NCI-H1092 treated with DMSO at 0.1 percent for 48 hours (cell line): ENCODE results near the gene RABAC1.
"Not testable (repeated sequence)": the region's sequence is repeated elsewhere in the genome, so short reads cannot be mapped to it uniquely, and the experiment has no call there.

Source experiments
- DNase-seq: peaks from one replicate; lab custom pipeline; 2025; lab: John Stamatoyannopoulos, UW

Gene RABAC1

DNA sequence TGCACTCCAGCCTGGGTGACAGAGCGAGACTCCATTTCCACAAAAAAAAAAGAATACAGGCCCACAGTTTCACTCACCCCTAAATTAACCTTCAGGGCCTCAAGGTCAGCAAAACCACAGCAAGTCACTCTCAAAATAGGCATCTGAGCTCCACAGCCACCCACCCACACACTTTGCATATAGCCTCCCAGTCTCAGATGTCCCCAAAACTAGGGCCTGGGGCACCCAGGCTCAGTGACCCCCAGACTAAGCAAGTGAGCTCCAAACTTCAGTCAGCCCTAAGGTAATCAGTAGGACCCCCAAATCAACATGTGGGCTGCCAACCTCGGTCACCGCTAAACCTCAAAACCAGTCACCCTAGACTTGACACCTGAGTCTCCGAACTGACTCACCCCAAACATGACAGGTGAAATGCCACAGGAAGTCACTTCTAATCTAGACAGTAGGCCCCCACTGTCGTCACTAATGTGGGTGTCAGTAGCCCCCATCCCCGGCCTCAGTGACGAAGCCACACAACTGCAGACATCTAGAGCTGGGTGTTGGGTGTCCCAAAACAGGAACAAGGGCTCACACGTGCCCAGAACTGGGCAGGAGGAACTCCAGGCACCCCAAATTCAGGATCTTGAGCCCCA, 13.9 kb downstream of the RABAC1 start:
- DNase-seq = no peak

DNA sequence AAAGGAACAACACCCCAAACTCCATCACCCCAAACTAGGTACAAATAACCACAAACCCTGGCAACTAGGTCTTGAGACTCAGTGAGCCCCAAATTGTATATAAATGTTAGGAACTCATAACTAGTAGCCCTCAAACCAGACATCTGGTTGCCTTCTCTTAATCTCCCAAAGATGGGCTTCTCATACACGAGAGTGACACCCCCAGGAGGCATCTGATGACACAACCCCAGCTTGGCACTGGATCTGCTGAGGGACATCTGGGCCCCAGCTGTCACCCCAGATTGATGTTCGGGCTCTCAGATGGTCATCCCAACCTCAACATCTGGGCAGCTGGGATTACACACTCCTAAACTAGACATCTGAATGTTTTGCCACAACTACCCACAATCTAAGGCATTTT, 14.8 kb downstream of the RABAC1 start:
- DNase-seq = no peak

DNA sequence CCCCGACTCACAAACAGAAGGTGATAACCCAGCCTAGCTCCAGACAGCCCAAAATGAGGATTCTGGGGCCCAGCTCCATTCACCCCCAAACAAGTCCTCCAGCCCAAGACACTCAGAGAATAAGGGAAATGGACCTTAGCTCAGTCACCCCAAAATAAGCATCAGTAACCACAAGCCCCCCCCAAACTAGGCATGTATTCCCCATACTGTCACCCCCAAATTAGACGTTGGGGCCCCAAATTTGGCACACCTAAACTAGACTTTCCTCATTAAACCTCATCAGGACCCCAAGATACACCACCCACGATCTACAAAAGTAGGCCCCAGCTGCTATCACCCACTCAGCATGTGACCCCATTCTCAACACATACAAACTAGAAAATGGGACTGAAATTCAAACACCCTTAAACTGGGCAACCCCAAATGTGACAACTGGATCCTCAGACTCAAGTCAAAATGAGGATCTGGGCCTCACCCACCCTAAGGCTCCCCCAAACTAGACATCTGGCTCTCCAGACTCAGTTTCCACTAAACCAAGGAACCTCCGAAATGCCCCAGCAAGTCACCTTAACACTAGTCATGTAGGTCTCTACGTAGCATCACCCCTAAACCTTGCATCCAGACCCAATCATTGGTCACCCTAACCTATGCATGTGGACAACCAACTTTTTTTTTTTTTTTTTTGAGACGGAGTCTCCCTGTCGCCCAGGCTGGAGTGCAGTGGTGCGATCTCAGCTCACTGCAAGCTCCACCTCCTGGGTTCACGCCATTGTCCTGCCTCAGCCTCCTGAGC, 17.5 kb downstream of the RABAC1 start:
- no peak for DNase-seq

DNA sequence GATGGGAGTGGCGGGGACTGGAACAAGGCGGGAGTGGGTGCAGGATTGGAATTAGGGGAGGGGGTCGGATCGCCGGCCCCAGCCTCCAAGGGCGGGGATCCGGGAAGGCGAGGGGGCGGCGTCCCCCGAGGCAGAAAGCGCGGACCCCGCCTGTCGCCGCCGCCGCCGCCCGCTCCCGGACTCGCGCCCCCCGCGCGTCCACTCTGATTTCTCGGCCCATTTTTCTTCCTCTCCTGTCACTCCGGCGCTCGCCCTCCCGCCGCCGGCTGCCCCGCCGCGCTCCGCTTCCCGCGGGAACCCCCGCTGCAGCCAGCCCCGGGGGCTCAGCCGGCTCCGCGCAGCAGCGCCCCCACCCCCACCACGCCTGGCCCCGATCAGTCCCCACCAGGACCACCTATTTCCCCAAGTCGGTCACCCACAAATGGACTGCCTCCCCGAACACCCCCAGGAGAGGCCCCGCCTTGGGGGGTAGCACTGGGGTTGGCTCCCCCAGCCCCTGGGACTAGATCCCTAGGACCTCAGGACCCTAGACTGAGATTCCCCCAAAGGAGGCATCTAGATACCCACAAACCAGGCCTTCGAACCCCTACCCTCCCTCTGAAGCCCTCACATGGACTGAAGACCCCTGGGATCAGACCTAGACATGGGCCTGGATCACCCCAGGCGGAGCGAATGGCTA, 18.3 kb downstream of the RABAC1 start:
- no peak for DNase-seq

DNA sequence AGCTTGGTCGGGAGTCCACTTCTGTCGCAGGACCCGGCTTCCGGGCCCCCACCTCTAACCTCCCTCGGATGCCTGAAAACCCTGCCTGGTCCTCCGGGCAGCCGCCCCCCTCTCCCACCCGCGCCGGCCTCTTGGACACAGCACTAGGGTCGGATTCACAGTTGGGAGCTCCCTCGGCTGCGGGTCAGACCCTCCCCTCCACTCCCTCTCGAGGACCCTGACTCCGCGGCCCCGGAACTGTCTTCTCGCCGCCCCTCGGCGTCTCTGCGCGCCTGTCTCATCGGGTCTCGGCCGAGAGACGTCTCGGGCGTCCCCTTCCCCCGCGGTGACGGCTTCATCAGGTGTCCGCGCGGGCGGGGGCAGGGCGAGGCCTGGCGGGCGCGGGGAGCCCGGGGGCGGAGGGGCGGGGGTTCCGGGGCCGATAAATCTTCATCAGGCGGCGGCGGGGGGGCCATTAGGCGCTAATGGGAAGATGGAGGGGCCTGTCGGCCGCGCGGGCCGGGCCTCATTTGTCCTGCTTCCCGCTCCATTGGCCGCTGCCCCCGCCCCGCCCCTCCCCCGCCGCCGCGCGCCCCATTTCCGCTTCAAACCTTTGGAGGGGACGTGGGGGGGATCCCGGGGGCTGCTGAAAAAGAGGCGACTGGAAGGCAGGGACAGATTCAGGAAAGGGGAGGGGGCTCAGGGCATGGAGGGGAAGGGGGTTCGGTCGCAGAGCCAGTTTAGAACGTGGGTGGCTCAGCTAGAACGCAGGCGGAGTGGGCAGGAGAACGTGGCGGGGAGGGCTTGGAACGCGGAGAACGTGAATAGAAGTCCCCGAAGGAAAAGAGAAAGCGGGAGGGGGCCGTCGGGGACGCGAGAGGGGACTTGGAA, 19.0 kb downstream of the RABAC1 start:
- no peak for DNase-seq

DNA sequence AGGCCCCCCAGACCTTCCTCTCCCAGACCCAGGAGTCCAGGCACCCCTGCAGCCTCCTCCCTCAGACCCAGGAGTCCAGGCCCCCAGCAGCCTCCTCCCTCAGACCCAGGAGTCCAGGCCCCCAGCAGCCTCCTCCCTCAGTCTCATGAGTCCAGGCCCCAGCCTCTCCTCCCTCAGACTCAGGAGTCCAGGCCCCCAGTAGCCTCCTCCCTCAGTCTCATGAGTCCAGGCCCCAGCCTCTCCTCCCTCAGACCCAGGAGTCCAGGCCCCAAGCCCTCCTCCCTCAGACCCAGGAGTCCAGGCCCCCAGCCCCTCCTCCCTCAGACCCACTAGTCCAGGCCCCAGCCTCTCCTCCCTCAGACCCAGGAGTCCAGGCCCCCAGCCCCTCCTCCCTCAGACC, 19.9 kb downstream of the RABAC1 start:
- not testable (repeated sequence) for DNase-seq

DNA sequence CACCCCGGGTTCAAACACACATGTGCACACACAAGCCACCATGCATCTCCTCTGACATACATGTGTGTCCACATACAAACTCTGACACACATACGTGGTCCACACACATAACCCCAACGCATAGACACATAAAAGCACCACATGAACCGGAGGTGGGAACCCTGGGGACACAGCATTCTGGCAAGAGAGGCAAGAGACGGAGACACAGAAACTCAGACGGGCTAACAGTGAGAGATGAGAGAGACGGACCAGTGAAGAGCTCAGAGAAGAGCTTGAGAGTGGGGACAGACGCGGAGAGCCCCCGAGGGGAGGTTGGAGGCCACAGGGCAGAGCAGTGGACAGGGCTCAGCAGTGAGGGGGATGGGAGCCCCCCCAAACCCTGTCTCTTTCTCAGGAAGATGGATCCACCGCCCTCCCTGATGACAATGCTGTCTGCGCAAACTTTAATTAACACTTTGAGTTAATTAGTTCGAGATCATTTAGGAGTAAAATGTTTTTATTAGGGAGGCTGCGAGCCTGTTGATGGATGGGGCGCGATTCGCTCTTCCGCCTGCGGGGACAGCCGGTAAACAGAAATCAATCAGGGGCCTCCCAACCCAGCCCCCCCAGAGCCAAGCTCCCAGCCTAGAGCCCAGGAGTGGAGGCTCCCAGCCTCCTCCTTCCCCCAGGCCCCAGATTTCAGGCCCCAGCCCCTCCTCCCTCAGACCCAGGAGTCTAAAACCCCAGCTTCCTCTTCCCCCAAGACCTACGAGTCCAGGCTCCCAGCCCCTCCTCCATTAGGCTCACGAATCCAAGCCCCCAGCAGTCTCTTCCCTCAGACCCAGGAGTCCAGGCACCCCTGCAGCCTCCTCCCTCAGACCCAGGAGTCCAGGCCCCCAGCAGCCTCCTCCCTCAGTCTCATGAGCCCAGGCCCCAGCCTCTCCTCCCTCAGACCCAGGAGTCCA, 21.3 kb downstream of the RABAC1 start:
- DNase-seq = no peak

DNA sequence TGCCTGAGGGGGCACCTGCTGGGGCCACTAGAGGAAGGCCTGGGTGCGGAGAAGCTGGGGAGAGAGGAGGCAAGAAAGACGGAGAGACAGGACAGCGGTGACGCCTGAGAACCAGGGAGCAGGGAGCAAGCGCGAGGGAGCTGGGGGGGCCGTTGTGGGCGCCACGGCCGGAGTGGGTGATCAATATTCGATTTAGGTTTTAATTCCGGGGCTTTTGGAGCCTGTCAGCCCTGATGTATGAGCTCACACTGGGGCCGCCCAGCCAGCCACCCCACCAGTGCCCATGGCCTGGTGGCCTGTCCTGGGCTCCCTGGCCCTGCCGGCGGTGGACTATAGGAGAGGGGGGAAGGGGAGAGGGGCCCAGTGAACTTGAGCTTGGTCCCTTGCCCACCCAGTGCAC, 22.2 kb downstream of the RABAC1 start:
- no peak for DNase-seq

DNA sequence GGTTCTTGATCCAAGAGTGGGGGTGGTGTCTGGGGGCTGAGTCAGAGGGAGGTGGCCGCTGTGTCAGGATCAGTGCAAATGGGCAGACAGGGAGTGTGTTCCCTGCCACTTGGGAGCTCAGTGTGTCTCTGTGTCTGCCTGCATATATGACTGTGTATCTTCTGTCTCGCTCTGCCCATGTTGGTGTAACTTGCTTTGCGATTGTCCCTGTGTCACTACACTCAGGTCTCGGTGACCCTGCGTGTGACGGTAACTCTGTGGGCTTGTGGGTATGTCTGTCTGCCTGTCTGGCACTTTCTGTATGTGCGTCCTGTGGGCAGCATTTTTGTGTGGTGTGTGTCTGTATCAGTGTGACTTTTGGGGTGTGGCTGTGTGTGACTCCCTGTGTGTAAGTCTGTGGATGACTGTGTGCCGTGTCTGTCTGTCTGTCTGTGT, 22.7 kb downstream of the RABAC1 start:
- no peak for DNase-seq

DNA sequence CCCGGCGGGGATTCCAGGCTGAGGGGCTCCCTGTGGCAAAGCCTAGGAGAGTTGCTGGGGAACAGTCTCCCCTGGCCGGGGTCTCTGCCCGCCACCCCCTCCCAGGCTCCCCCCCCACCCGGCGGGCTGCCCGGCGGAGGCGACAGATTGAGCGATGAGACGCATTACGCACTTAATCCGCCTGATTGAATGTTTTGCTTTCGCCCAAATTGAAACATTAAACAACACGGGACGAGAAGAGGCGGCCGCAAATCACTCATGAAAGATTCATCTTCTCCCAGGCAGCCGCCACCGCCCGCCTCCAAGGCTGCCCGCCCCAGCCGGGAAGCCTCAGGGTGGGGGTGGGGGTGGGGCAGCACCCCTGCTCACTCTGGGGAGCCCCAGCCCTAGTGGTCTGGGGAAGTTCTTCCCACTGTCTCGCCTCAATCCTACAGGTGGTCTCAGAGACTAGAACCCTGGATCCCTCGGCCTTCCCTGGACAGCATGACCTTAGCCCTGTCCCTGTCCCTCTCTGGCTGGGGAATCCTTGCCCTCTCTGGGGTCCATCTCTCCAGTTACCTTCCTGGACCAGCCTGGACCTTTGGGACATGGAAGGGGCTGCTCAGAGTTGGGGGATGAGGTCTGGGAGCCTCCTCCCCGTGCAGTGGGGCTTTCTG, 23.2 kb downstream of the RABAC1 start:
- no peak for DNase-seq

DNA sequence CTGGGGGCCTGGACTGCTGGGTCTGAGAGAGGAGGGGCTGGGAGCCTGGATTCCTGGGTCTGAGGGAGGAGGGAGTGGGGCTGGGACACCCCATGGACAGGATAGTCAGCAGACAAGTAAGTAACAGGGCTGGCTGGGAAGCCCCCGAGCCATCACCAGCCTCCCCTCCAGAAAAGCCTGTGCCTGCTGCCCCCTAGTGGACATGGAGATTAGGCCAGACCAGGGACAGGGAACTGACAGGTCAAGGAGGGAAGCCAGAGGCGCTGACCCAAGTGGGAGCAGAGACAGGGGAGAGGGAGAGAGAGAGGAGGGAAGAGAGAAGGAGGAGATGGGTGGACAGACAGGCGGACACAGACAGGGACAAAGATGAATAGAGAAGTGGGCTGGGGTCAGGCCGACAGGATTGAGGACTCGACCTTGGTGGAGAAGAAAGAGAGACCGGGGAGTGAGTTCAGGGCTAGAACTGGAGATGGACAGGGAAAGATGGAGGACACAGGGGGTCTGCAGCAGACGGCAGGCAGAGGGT, 24.2 kb downstream of the RABAC1 start:
- DNase-seq = peak; percentile 40

DNA sequence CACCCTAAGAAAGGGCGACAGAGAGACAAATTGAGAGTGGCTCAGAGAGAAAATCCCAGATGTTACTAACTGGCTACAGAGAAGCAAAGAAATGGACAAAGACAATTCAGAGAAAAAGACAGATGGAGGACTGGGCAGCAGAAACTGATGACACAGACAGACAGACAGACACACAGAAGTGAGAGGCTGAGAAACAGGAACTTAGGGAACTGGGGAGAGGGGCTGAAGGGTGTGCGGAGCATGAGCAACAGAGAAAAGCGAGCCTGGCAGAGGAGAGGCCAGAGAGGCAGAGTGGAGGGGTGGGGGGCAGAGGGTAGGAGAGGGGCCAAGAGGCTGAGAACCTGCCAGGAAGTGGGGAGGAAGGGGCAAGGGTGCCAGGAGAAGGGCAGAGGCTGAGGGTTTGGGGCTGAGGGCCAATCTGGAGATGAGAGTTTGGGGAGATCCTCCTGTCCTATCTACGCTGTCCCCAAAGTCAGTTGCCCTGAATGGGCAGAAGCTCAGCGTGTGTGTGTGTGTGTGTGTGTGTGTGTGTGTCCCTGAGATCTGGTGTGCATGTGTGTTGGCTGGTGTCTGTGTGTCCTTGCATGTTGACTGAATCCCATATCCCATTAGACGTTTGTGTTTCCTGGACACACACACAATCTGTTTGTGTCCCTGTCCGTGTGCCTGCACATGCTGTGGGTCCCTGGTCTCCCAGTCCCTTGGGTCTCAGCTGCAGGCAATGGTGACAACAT, 25.3 kb downstream of the RABAC1 start:
- DNase-seq = no peak

DNA sequence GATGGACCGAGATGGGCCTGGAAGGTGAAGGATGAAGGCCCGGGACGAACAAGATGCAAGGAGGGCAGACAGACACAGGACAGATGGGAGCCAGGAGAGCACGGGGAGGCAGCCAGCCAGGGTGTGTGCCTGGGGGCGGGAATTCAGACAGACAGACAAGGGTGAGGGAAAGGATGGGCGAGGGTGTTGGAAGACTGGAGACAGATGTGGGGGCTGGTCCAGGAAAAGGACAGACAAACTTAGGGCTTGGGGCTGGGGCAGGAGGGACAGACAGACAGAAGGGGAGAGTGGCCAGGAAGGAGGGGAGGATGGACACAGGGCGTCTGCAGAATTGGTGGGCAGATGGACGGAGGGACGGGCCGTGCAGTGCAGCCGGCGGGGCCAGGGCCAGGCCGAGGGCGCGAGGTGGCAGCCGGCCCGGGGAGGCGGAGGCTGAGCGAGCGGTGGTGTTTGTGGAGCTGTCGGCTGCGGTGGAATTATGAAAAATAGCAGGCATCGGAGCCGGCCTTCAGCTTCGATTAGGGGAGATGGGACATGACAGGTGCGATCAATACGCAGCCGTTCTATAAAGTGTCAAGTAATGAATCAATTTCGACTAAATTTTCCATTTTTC, 26.3 kb downstream of the RABAC1 start:
- no peak for DNase-seq

DNA sequence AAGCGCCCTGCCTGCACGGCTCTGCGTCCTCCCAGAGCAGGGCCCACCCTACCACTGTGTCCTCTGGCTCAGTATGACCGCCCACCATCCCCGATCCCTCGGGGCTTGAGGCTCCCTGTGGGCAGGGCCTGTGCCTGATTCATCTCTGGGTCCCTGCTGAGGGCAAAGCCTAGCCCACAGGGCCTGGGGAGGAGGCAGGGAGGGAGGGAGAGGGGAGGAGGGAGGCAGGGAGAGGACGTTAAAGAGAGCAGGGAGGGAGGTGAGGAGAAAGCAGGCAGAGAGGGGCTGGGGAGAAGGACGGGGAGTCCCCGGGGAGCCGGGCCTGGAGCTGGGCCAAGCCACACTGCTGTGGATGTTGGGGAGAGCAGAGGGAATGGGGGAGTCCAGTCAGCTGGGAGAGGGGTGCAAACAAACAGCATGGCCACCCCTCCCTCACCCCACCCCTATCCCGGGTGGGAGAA, 26.8 kb downstream of the RABAC1 start:
- DNase-seq = no peak

DNA sequence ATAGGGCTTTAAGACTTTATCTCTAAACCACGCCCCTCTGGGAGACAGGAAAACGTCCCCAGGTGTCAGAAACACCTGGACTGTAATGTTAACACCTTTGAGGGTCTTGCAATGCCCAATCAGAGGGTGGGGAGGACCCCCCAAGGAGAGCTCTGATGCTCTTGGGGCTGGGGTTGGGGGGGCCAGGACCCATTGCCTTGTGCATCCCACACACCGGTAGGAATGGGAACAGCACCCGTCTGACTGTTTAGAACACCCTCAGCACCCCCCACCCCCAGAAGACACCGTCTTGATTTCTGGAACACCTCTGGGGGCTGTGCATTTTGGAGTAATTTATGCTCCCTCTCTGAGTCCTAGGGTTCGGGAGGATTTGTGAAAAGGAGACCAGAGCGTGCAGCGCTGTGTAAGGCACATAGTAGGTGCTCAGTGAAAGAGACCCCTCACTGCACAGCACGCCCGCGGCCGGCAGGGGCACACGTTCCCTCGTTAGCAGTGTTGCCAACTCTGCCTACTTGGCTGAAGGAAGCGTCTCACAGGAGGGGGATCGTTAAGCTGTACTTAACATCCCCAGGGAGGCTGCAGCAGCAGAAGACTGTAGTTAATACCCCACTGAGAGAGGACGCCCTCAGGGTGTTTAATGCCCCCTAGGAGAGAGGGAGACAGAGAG, 28.1 kb downstream of the RABAC1 start:
- no peak for DNase-seq

DNA sequence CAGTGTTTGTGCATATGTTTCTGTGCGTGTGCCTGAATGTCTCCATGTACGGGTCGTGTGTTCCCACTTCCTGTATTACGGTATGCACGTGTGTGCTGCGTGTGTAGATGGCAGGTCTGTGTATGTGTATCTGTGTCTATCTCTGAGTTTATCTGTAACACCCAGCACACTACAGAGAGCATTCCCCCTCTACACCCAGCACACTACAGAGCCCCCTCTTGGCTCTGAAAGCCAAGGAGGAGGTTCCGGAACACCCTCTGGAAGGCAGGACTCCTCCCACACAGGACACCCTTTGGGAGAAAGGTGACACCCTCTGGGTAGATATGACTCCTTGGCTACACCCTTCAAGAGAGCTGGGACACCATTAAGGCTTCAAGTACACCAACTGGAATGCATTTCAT, 28.8 kb downstream of the RABAC1 start:
- DNase-seq = no peak

DNA sequence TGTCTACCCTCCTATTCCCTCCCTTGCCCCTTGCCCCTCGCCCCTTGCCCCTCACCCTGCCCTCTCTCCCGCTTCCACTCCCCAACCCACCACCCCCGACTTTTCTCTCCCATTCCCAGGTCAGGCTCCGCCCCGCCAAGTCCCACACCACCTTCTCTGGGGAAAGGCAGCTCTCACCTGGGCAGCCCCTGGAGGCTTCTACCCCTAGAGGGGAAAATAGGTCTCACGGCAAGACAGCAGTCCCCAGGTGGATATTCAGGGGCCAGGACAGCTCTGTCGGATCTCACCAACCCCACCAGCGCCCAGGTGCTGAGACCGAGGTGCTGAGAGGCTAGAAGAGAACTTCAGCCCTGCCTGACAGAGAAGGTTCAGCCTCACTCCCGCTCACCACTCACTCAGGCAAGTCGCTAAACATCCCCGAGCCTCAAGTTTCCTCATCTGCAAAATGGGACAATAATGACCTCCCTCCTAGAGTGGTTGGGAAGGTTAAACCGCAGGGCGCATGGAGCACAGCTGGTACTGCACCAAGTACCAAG, 29.5 kb downstream of the RABAC1 start:
- DNase-seq = no peak
